Sciatic nerve (tissue), 2 donors: Measurements from ENCODE around the gene RAB11A. TPM values are rescaled to one million over a fixed set of nuclear protein-coding genes. Genes with fewer than 3 reads are reported as not detected.

ENCODE experiments used
- ATAC-seq: fragments of 200-7000 bp; cut with Tn5 transposase; one replicate; pipeline ENCODE4 v1.9.1; 2020; ENCODE audit warnings: mild to moderate bottlenecking, moderate library complexity
- DNase-seq: peaks from one replicate; pipeline ENCODE4 v3.0.0-alpha.2; 2020; ENCODE audit warnings: low spot score
- intact Hi-C: fragments of 100-400 bp; cut with DNase I; formaldehyde crosslinking; loops from one replicate; pipeline ENCODE4 v1.14.2; 2022
- total RNA-seq: library from RNA; stranded (reverse); fragmentation: NEBNext Ultra II Directional; extraction: Animal tissue kit (Norgen Biotek cat#: 25700); gene quantifications from one replicate; pipeline ENCODE4 v1.2.1, GENCODE V29; 2021
- donor health status: DM: no; HTN: no; CAD: no.
- donor health status: DM: no; HTN: no; CAD: no.

Gene RAB11A
- total RNA-seq, 1 donor from 2014 or later = 154 TPM

- intact Hi-C loops = no loop called here
- ATAC-seq = no peak
- no peak for DNase-seq
These were observed 8.5 kb downstream of the RAB11A start for GRCh38 chr15:65877749-65878148.

GRCh38 chr15:65881766-65882434 lies 12.6 kb downstream of the RAB11A start:
- intact Hi-C loops = no loop called here
- DNase-seq = no peak
- ATAC-seq = no peak

DNA sequence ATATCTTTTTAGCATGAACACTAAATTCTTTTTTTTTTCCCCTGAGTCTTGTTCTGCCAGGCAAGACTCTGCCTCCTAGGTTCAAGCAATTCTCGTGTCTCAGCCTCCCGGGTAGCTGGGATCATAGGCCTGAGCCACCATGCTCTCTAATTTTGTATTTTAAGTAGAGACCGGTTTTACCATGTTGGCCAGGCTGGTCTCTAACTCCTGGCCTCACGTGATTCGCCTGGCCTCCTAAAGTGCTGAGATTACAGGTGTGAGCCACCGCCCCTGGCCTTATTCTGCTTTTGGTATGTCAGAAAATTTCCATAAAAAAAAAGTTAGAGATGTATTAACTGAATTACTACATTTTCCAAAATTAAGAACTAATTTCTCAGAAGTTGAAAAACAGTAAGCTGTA lies 14.3 kb downstream of the RAB11A start:
- no peak for ATAC-seq
- no peak for DNase-seq
- intact Hi-C loops = no loop called here

DNA sequence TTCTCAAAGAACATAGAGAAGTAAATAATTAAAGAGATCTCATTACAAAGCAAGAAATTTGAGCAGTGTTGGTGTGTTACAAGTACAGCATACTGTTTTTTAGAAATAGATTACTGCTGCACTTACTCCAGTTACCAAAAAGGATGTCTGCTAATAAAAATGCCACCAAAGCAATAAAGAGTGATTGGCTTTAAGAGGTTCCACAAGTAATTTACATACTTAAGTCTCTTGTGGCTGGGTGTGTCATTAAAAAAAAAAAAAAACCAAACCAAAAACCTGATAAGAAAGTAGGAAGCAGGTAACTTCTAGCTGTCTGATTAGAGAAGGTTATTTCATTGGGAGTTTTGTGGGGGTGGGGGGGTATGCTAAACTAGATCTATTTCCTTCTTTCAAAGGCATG lies 15.2 kb downstream of the RAB11A start:
- ATAC-seq (no peak), DNase-seq (no peak)
- intact Hi-C loops = no loop called here

GRCh38 chr15:65885668-65886218 lies 16.5 kb downstream of the RAB11A start:
- intact Hi-C loops = no loop called here
- no peak for DNase-seq
- ATAC-seq = no peak

- DNase-seq = no peak
- intact Hi-C loops = no loop called here
- ATAC-seq = no peak
These were observed 18.3 kb downstream of the RAB11A start for GRCh38 chr15:65887565-65887964.

- ATAC-seq (no peak), DNase-seq (no peak)
- intact Hi-C loops = no loop called here
These were observed 19.7 kb downstream of the RAB11A start for GRCh38 chr15:65888981-65889380.

GRCh38 chr15:65893060-65893459 lies 23.8 kb downstream of the RAB11A start:
- no peak for DNase-seq
- ATAC-seq = no peak
- intact Hi-C loops = no loop called here

- ATAC-seq = no peak
- DNase-seq = no peak
- intact Hi-C loops = no loop called here
These were observed 26.9 kb downstream of the RAB11A start for GRCh38 chr15:65896236-65896635.

DNA sequence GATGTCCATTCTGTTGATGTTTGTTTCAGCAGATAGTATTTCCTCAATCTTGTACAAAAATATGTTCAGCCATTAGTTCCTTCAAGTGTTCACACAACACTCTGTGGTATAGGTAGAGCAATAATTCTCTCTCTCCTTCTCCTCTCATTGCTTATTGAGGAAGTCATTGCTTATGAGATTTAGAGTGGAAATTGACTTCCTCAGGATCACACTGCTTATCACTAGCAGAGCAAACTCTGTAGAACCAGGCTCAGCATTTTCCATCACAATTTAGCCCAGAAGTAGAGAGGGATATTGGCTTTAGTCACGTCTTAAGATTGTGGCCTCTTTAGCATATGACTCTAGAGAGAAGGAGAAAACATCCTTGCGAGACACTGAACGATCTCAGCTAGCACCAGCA lies 31.2 kb downstream of the RAB11A start:
- ATAC-seq (no peak), DNase-seq (no peak)
- intact Hi-C loops = no loop called here

DNA sequence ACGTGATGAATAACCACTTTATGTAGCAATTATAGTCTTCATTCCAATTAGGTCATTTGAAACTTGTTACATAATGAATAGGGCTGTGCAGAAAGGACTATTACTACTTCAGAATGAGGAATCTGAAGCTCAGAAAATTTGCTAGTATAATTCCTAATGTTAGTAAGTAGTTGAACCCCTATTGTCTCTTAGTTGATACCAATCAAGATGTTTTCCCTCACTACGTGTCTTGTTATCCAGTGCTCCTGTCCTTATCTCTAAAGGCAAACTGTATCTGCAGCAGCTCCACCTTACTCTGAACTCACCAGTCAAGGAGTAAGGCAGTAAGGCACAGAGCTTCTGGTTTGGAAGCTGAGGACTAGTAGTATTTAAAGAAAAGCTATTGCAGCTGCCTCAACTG lies 32.0 kb downstream of the RAB11A start:
- ATAC-seq = no peak
- DNase-seq = no peak
- intact Hi-C loops = no loop called here

GRCh38 chr15:65901836-65902235 lies 32.5 kb downstream of the RAB11A start:
- no peak for DNase-seq
- intact Hi-C loops = no loop called here
- ATAC-seq = no peak

GRCh38 chr15:65902373-65902772 lies 33.1 kb downstream of the RAB11A start:
- intact Hi-C loops = no loop called here
- DNase-seq (no peak), ATAC-seq (peak; percentile 76)

- DNase-seq = no peak
- no peak for ATAC-seq
- intact Hi-C loops = no loop called here
These were observed 34.2 kb downstream of the RAB11A start for GRCh38 chr15:65903296-65904073.

DNA sequence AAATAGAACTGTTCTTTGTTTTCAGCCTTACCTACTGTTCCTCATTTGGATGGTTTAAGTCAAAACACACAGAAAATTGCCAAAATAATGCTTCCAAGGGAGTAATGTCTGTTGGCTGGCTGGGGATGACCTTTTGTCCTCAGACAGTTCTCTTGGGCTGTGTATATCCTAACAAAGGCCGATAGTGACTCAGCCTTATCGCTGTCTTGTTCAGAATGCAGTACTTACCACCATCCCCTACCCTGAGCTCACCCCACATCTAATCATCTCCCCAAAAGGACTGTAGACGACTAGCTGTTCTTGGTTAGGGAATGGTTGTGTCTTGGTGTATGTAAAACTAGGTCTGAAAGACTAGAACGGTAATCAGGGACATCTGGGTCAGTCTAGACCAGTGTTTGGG lies 35.0 kb downstream of the RAB11A start:
- no peak for ATAC-seq

GRCh38 chr15:65906396-65906795 lies 37.1 kb downstream of the RAB11A start:
- DNase-seq = no peak
- intact Hi-C loops = no loop called here
- no peak for ATAC-seq

More for the DNA sequence above, 35.0 kb downstream of the RAB11A start:
- no peak for DNase-seq
- intact Hi-C loops = no loop called here

DNA sequence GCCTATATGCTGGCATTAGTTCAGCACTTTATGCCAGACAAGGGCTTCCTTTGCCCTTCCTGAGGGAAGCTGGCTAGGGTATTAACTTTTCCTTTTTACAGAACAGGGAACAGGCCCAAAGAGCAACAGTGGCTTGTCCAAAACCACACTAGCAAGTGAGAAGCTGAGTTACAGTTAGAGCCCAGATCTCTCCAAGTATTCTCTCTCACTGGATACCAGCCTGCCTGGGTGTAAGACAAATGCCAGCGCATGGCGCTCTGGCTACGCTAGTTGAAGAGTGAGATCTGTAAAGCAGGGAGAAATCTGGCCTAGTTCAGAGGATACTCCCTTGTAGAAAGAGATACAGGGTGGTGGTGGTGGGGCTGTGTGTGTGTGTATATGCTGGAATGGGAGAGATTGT lies 38.4 kb downstream of the RAB11A start:
- ATAC-seq = no peak
- DNase-seq = no peak
- intact Hi-C loops = no loop called here

GRCh38 chr15:65908876-65909275 lies 39.6 kb downstream of the RAB11A start:
- ATAC-seq (no peak), DNase-seq (no peak)
- intact Hi-C loops = no loop called here

GRCh38 chr15:65909831-65910230 lies 40.5 kb downstream of the RAB11A start:
- DNase-seq (no peak), ATAC-seq (no peak)
- intact Hi-C loops = no loop called here

DNA sequence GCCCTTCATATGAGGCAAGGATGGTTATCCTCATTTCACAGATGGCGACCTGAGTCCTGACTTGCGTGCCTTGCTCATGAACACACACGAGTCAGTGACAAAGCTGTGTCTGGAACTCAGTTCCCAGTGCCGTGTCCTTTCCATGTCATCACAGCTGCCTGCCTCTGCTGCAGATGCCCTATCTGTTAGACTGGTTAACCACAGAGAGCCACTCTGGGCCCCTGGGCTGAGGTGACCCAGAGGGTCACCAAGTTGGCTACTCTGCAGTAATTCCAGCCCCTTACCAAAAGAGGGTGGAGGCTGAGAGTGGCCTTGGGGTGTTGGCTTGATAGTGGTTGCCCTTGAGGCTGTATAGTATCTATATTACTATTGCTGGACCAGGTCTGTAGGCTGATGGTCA lies 41.0 kb downstream of the RAB11A start:
- ATAC-seq = no peak
- no peak for DNase-seq
- intact Hi-C loops = no loop called here
